K562 (cell line): ENCODE data around the gene RCSD1. TPM values are rescaled to one million over a fixed set of nuclear protein-coding genes. Genes with fewer than 3 reads are reported as not detected.

ENCODE experiments used
- ARNT ChIP-seq, 2 experiments: fragments of 450-650 bp; IDR thresholded peaks; 2 replicates each; pipeline ENCODE4 v1.6.1; 2016; ENCODE audit warnings: mild to moderate bottlenecking in 1 of 2
- CEBPG ChIP-seq, 3 experiments: fragments of 200-800 bp in 1 of 3; sonication (Bioruptor generic) in 1 of 3; sonication (generic) in 1 of 3; formaldehyde crosslinking in 1 of 3; IDR thresholded peaks in 2 of 3; conservative IDR thresholded peaks in 1 of 3; 2 replicates each; pipeline versions ENCODE4 v1.6.1 to v1.8.0; 2016 to 2022; ENCODE audit warnings: missing compliant biosample characterization in 2 of 3, missing genetic modification characterization in 2 of 3, mild to moderate bottlenecking in 1 of 3, missing genetic modification reagents in 1 of 3
- CXXC5 ChIP-seq: fragments of 250-450 bp; sonication (Bioruptor Pico); IDR thresholded peaks from 2 replicates; pipeline ENCODE4 v1.8.0; 2022; ENCODE audit warnings: inconsistent platforms, mild to moderate bottlenecking, moderate library complexity
- FOS ChIP-seq: IDR thresholded peaks from 3 replicates; pipeline ENCODE4 v1.6.1; 2011; ENCODE audit not compliant: insufficient read length; ENCODE audit errors: extremely low read depth
- HDAC2 ChIP-seq: fragments of 450-650 bp; IDR thresholded peaks from 2 replicates; pipeline ENCODE4 v1.6.1; 2016; ENCODE audit warnings: mild to moderate bottlenecking
- HDAC8 ChIP-seq: fragments of 450-650 bp; IDR thresholded peaks from 2 replicates; pipeline ENCODE4 v1.6.1; 2016; ENCODE audit warnings: mild to moderate bottlenecking, missing genetic modification characterization, moderate library complexity, missing compliant biosample characterization
- MAFK ChIP-seq: IDR thresholded peaks from 2 replicates; pipeline ENCODE4 v1.6.1; 2011; ENCODE audit warnings: low read length, improper control_type of control experiment
- MECOM ChIP-seq: fragments of 250-450 bp; sonication (Bioruptor Pico); IDR thresholded peaks from 2 replicates; pipeline ENCODE4 v1.8.0; 2022; ENCODE audit warnings: inconsistent platforms
- MTA2 ChIP-seq: fragments of 450-650 bp; IDR thresholded peaks from 2 replicates; pipeline ENCODE4 v1.6.1; 2016; ENCODE audit warnings: low read depth
- NR2C1 ChIP-seq, 2 experiments: fragments of 450-650 bp; IDR thresholded peaks; 2 replicates each; pipeline ENCODE4 v1.6.1; 2017; ENCODE audit warnings: mild to moderate bottlenecking in 2 of 2, antibody characterized with exemption in 1 of 2, inconsistent platforms in 1 of 2, missing compliant biosample characterization in 1 of 2, missing genetic modification characterization in 1 of 2
- RBBP5 ChIP-seq: fragments of 200-600 bp; sonication (generic); IDR thresholded peaks from 2 replicates; pipeline ENCODE4 v1.6.1; 2012; ENCODE audit warnings: borderline replicate concordance, mild to moderate bottlenecking, low read length, control low read depth, inconsistent platforms; ENCODE audit not compliant: insufficient read depth, poor library complexity, severe bottlenecking
- SETDB1 ChIP-seq: IDR thresholded peaks from one replicate; pipeline ENCODE4 v1.6.1; 2012; ENCODE audit warnings: low read length, control low read depth, inconsistent platforms
- SNIP1 ChIP-seq: fragments of 450-650 bp; IDR thresholded peaks from 2 replicates; pipeline ENCODE4 v1.7.1; 2017; ENCODE audit warnings: low read depth, mild to moderate bottlenecking
- SP1 ChIP-seq: sonication (generic); formaldehyde crosslinking; IDR thresholded peaks from 2 replicates; pipeline ENCODE4 v1.8.1; 2022; ENCODE audit warnings: mild to moderate bottlenecking, missing genetic modification reagents
- ZNF121 ChIP-seq: sonication (generic); formaldehyde crosslinking; conservative IDR thresholded peaks from 2 replicates; pipeline ENCODE4 v1.8.0; 2022; ENCODE audit warnings: missing genetic modification reagents
- ZNF133 ChIP-seq: fragments of 250-450 bp; sonication (Bioruptor Pico); IDR thresholded peaks from 2 replicates; pipeline ENCODE4 v1.4.0; 2020; ENCODE audit warnings: mild to moderate bottlenecking
- ZNF224 ChIP-seq: sonication (generic); formaldehyde crosslinking; IDR thresholded peaks from 2 replicates; pipeline ENCODE4 v1.8.0; 2022; ENCODE audit warnings: mild to moderate bottlenecking, missing genetic modification reagents
- ZNF592 ChIP-seq: fragments of 450-650 bp; IDR thresholded peaks from 2 replicates; pipeline ENCODE4 v1.6.1; 2017; ENCODE audit warnings: antibody characterized with exemption, mild to moderate bottlenecking
- polyA plus RNA-seq, 8 experiments: library from polyadenylated mRNA; depleted of rRNA in 4 of 8; stranded (reverse) in 5 of 8; unstranded in 3 of 8; fragments of >200 nt; fragmentation: Nextera tagmentation in 2 of 8; fragmentation: Illumina TruSeq in 1 of 8; extraction: Ambion mirVana in 2 of 8; extraction: Trizol in 1 of 8; gene quantifications; 2 replicates each; pipeline versions ENCODE4 v1.2.1 to v1.2.3, GENCODE V29; 2011 to 2014; ENCODE audit warnings: inconsistent platforms in 1 of 8, missing spikeins in 1 of 8
- total RNA-seq, 7 experiments: library from RNA; depleted of rRNA in 6 of 7; stranded (reverse); fragments of >200 nt in 6 of 7; fragmentation: Illumina TruSeq in 2 of 7; extraction: Trizol in 2 of 7; gene quantifications; 2 replicates each; pipeline versions ENCODE4 v1.2.1 to v1.2.3, GENCODE V29; 2011 to 2021; ENCODE audit warnings: low replicate concordance in 1 of 7
- TF ChIP-seq, protein P1 (sequence below): fragments of 450-650 bp; IDR thresholded peaks from 2 replicates; pipeline ENCODE4 v1.6.1; 2016; ENCODE audit warnings: low read depth, mild to moderate bottlenecking, moderate library complexity
- TF ChIP-seq, protein P2 (sequence below): IDR thresholded peaks from 2 replicates; pipeline ENCODE4 v1.6.1; 2012; ENCODE audit warnings: low read depth, low read length, improper control_type of control experiment, borderline replicate concordance
- TF ChIP-seq, protein P3 (sequence below), 2 experiments: fragments of 450-650 bp; conservative IDR thresholded peaks; 2 replicates each; pipeline ENCODE4 v1.6.1; 2017; ENCODE audit warnings: mild to moderate bottlenecking in 2 of 2, moderate library complexity in 2 of 2

Gene RCSD1
- total and polyA plus RNA-seq, 9 of the 15 experiments (the other 6 are each of a cell fraction or from before 2014, with no cell fraction given): 7.8 to 69.8 (median 45.3) TPM

DNA sequence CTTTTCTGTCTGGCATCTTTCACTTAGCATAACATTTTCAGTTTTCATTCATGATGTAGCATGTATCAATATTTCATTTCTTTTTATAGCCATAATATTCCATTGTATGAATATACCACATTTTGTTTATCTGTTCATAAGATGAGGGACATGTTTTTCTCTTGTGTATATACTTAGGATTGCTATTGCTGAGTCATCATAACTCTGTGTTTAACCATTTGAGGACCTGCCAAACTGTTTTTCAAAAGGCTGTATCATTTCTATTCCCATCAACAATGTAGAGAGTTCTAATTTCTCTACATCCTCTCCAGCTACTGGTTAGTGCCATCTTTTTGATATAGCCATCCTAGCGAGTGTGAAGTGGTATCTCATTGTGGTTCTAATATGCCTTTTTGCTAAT is 118.0 kb downstream of the RCSD1 start (continued):
- TF ChIP-seq ZNF592 (peak; percentile 93), HDAC2 (0 out of 2 replicates have a peak, but pooled peaks have one; percentile 44), ZNF224 (CRISPR knock-in tag) (no peak), MTA2 (peak; percentile 34; the same call in 1 of the 2 replicates), MAFK (peak; percentile 100), ARNT (IDR thresholded peaks at IDR 0.05) (0 out of 4 replicates have a peak, but pooled peaks of 1 of the 2 experiments have one; percentile 16), MECOM (CRISPR knock-in tag) (no peak), SP1 (CRISPR knock-in tag) (no peak), SETDB1 (no peak), ZNF121 (no peak), CEBPG (CRISPR knock-in tag; IDR thresholded peaks at IDR 0.05) (no peak), CEBPG (tag; conservative IDR thresholded peaks at IDR 0.05 in 1 of 2, IDR thresholded peaks at IDR 0.05 in 1 of 2) (no peak), NR2C1 (IDR thresholded peaks at IDR 0.05) (0 out of 2 replicates have a peak, but pooled peaks have one; percentile 20), NR2C1 (tag; IDR thresholded peaks at IDR 0.05) (no peak), HDAC8 (no peak), FOS (no peak), SNIP1 (no peak), CXXC5 (no peak), RBBP5 (no peak), ZNF133 (CRISPR knock-in tag) (no peak)
- TF ChIP-seq, protein P1, sequence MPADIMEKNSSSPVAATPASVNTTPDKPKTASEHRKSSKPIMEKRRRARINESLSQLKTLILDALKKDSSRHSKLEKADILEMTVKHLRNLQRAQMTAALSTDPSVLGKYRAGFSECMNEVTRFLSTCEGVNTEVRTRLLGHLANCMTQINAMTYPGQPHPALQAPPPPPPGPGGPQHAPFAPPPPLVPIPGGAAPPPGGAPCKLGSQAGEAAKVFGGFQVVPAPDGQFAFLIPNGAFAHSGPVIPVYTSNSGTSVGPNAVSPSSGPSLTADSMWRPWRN: no peak
- TF ChIP-seq, protein P2, sequence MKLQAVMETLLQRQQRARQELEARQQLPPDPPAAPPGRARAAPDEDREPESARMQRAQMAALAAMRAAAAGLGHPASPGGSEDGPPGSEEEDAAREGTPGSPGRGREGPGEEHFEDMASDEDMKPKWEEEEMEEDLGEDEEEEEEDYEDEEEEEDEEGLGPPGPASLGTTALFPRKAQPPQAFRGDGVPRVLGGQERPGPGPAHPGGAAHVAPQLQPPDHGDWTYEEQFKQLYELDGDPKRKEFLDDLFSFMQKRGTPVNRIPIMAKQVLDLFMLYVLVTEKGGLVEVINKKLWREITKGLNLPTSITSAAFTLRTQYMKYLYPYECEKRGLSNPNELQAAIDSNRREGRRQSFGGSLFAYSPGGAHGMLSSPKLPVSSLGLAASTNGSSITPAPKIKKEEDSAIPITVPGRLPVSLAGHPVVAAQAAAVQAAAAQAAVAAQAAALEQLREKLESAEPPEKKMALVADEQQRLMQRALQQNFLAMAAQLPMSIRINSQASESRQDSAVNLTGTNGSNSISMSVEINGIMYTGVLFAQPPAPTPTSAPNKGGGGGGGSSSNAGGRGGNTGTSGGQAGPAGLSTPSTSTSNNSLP: peak; percentile 63; the same call in 1 of the 2 replicates
- TF ChIP-seq, protein P3, sequence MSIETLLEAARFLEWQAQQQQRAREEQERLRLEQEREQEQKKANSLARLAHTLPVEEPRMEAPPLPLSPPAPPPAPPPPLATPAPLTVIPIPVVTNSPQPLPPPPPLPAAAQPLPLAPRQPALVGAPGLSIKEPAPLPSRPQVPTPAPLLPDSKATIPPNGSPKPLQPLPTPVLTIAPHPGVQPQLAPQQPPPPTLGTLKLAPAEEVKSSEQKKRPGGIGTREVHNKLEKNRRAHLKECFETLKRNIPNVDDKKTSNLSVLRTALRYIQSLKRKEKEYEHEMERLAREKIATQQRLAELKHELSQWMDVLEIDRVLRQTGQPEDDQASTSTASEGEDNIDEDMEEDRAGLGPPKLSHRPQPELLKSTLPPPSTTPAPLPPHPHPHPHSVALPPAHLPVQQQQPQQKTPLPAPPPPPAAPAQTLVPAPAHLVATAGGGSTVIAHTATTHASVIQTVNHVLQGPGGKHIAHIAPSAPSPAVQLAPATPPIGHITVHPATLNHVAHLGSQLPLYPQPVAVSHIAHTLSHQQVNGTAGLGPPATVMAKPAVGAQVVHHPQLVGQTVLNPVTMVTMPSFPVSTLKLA (conservative IDR thresholded peaks at IDR 0.05): no peak
